Thoracic aorta (tissue), 2 donors: Measurements from ENCODE around the gene ZNF135. TPM values are rescaled to one million over a fixed set of nuclear protein-coding genes. Genes with fewer than 3 reads are reported as not detected.

Source experiments
- ATAC-seq: fragments of 150-250 bp; one replicate; pipeline ENCODE4 v1.8.0; 2017; ENCODE audit warnings: low read depth; ENCODE audit not compliant: insufficient number of reproducible peaks, low FRiP score
- DNase-seq: peaks from one replicate; pipeline ENCODE4 v3.0.0-alpha.2; 2020; ENCODE audit warnings: low spot score
- H3K27ac ChIP-seq, 2 donors: fragments of 200-600 bp; sonication (generic); 1 replicate in 1 of 2; 2 replicates in 1 of 2; pipeline ENCODE4 v1.5.1; 2016; ENCODE audit warnings: mild to moderate bottlenecking in 2 of 2, moderate library complexity in 2 of 2
- H3K27me3 ChIP-seq: fragments of 200-600 bp; sonication (generic); replicated peaks from 2 replicates; pipeline ENCODE4 v1.6.0; 2016; ENCODE audit warnings: mild to moderate bottlenecking; ENCODE audit not compliant: insufficient read depth
- H3K36me3 ChIP-seq: fragments of 200-600 bp; sonication (generic); one replicate; pipeline ENCODE4 v1.5.1; 2016
- H3K4me1 ChIP-seq, 2 donors: fragments of 200-600 bp; sonication (generic); 1 replicate in 1 of 2; 2 replicates in 1 of 2; pipeline versions ENCODE4 v1.5.1 to v1.6.0; 2016; ENCODE audit warnings: low read depth in 2 of 2, mild to moderate bottlenecking in 1 of 2; ENCODE audit not compliant: control insufficient read depth in 1 of 2
- H3K4me3 ChIP-seq: fragments of 200-600 bp; sonication (generic); 2 replicates; pipeline ENCODE4 v1.5.1; 2016; ENCODE audit warnings: mild to moderate bottlenecking
- H3K9me3 ChIP-seq: fragments of 200-600 bp; sonication (generic); 2 replicates; pipeline ENCODE4 v1.5.1; 2016
- CTCF ChIP-seq: fragments of 200-600 bp; sonication (generic); IDR thresholded peaks from one replicate; pipeline ENCODE4 v1.5.1; 2019; ENCODE audit warnings: antibody characterized with exemption
- total RNA-seq, 2 donors: library from RNA; depleted of rRNA; stranded (reverse); fragments of >200 nt; gene quantifications; one replicate each; pipeline versions ENCODE4 v1.1.0 to v1.2.3, GENCODE V29; 2016

Gene ZNF135
- total RNA-seq, 2 donors from 2014 or later = 7.6 to 9.5 TPM

DNA sequence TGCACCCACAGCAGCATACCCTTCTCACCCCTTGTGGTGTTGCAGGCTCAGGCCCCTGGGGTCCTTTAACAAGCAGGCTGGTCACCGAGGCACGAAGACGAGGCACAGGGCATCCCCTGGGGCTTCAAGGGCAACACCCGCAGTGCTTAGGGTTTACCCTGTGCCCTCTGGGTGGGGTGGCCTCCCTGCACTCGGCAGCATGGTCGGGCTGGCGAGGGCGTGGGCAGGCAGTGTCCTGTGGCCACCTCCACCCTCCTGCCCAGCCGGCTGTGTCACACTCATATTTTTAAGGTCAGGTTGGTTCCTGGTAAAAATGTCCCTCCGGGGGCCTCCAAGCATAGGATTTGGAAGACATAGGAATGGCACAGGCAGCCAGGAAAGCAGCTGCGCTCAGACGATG is 11.4 kb upstream of the ZNF135 start:
- no peak for TF ChIP-seq CTCF
- H3K27ac ChIP-seq = no peak overlapping the region
- H3K4me1 ChIP-seq = no peaks in the 10 kb centered on the region
- peaks cover 37% of the 10 kb centered on the region for H3K9me3 ChIP-seq
- H3K36me3 ChIP-seq = no peaks in the 10 kb centered on the region
- no peak overlapping the region for H3K4me3 ChIP-seq
- no peaks in the 10 kb centered on the region for H3K27me3 ChIP-seq
- ATAC-seq = no peak
- DNase-seq = no peak

DNA sequence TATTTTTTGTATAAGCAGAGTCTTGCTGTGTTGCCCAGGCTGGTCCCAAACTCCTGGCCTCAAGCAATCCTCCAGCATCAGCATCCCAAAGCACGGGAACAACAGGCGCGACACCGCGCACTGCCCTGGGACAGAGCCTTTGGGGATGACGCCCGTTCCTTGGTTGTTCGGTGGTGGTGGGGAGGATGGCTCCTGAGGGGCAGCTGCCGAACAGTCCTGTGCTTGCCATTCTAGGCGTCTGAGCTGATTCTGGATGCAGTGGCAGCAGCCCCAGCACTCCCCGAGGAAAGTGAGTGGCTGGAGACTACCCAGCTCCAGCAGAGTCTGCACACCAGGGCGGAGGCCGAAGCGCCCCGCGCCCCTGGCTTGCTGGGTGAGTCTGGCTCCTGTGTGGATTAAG is 6.8 kb upstream of the ZNF135 start:
- Histone ChIP-seq H3K27ac (no peak overlapping the region), H3K4me3 (no peak overlapping the region), H3K9me3 (peaks cover 19% of the 10 kb centered on the region), H3K27me3 (no peaks in the 10 kb centered on the region), H3K36me3 (no peaks in the 10 kb centered on the region), H3K4me1 (no peaks in the 10 kb centered on the region)
- DNase-seq = no peak
- no peak for TF ChIP-seq CTCF
- ATAC-seq = no peak

GRCh38 chr19:58053480-58054156 is 5.5 kb upstream of the ZNF135 start:
- H3K4me1 ChIP-seq = no peaks in the 10 kb centered on the region
- ATAC-seq (no peak), DNase-seq (no peak)
- peaks cover 13% of the 10 kb centered on the region for H3K9me3 ChIP-seq
- no peaks in the 10 kb centered on the region for H3K36me3 ChIP-seq
- TF ChIP-seq CTCF = no peak
- no peak overlapping the region for H3K4me3 ChIP-seq
- no peaks in the 10 kb centered on the region for H3K27me3 ChIP-seq
- no peak overlapping the region for H3K27ac ChIP-seq

DNA sequence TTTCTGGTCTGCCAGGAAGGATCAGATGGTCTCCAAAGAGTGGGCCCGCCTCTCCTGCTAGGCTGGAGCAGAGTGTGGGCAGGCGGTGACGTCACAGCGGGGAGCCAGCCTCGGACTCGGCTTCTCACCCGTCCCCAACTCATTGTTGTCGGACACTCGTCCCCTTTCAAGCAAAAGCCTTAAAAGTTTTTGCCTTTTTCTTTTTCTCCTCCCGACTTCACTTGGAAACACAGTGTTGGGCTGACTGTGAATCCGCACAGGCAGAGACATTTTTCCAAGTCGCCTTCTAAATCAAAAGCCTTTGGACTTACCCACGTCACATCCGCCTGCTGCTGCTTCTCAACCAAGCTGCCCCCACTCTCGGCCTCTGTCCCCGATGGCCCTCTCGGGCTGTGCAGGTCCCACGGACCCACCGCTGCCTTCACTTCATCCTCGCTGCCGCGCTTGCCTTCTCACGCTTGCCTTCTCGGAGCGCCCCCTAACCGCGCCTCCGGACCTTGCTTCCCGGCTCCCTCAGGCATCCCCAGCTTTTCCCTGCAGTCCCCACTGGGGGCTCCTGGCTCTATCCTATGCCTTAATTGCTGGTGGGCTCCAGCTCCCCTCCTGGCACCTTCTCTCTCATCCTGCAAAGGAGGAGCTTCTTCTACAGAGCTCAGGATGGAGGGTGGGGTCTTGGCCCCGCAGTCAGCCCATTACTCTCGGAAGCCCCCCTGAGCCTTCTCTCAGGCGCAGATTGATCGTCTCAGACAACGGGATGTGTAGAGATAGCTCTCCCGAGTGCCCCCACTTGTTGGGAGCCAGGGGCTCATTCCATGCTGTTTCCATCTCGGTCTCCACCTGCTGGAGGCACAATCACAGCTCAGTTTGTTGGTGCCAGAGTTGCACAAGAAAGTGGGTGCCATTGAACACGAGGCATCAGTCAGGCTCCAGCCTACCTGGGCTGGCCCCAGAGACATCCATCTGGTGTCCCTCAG is 3.9 kb upstream of the ZNF135 start:
- no peaks in the 10 kb centered on the region for H3K36me3 ChIP-seq
- peaks cover 0 to 8% of the 10 kb centered on the region in 2 donors for H3K4me1 ChIP-seq
- DNase-seq (no peak), ATAC-seq (no peak)
- no peak for TF ChIP-seq CTCF
- peak overlapping the region; percentile 64 for H3K4me3 ChIP-seq
- H3K27ac ChIP-seq = peak overlapping the region in 1 of 2 donors; percentile 44
- H3K9me3 ChIP-seq = peaks cover under 1% of the 10 kb centered on the region
- no peaks in the 10 kb centered on the region for H3K27me3 ChIP-seq

DNA sequence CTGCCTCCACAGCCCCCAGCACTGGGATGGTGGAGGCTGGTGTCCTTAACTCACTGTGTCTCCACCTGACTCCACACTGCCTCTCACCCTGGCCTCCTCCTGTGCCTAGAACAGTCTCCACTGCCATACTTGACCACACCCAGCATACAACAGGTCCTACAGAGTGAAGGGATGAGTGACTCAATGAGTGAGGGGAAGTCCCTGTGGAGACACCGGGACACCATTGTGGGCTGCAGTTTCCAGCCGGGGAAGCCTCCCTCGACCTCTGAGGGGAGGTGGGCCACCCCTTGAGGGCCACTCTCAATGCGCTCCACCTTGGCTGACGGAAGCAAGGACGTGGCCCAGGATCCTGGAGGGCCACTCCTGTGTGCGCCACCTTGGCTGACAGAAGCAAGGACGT is 2.8 kb upstream of the ZNF135 start:
- H3K27ac ChIP-seq = no peak overlapping the region
- H3K36me3 ChIP-seq = no peaks in the 10 kb centered on the region
- ATAC-seq (no peak), DNase-seq (no peak)
- peaks cover 0 to 8% of the 10 kb centered on the region in 2 donors for H3K4me1 ChIP-seq
- H3K27me3 ChIP-seq = no peaks in the 10 kb centered on the region
- H3K9me3 ChIP-seq = no peaks in the 10 kb centered on the region
- no peak for TF ChIP-seq CTCF
- no peak overlapping the region for H3K4me3 ChIP-seq
